ENCODE data around the gene IMPDH1. TPM values are rescaled to one million over a fixed set of nuclear protein-coding genes. Genes with fewer than 3 reads are reported as not detected.

The IMPDH1 gene
- total and polyA plus RNA-seq, 2 donors from 2014 or later: 20.9 to 40.3 TPM

- H3K9ac ChIP-seq (ENCODE audit: low read length in 3 of 3): no peak overlapping the region
- H3K36me3 ChIP-seq (ENCODE audit: control insufficient read depth in 2 of 3, insufficient read depth in 3 of 3, low read length in 3 of 3): no peaks in the 10 kb centered on the region
- FAIRE-seq: no peak
- H3K9me3 ChIP-seq (ENCODE audit: control insufficient read depth in 2 of 3, insufficient read depth in 1 of 3, low read length in 3 of 3): no peaks in the 10 kb centered on the region
- no peak overlapping the region for H3K4me3 ChIP-seq (ENCODE audit: low read length in 3 of 3)
- DNase-seq: no peak
- no peak overlapping the region for H3K27ac ChIP-seq (ENCODE audit: low read depth in 2 of 2, low read length in 2 of 2)
- TF ChIP-seq CTCF (IDR thresholded peaks at IDR 0.05; ENCODE audit: borderline replicate concordance, extremely low read depth, insufficient read depth): no peak
- peaks cover 0 to 8% (median 7%) of the 10 kb centered on the region in 3 donors for H3K4me1 ChIP-seq (ENCODE audit: control insufficient read depth in 2 of 3, insufficient read depth in 2 of 3, low read depth in 1 of 3, low read length in 3 of 3)
- H3K27me3 ChIP-seq (ENCODE audit: control insufficient read depth, insufficient read depth, low read length): no peaks in the 10 kb centered on the region
- intact Hi-C loops (cut with DNase I): no loop called here
These were observed 40.6 kb upstream of the IMPDH1 start for GRCh38 chr7:128450409-128450808.

GRCh38 chr7:128448751-128449302, 39.0 kb upstream of the IMPDH1 start:
- H3K36me3 ChIP-seq (ENCODE audit: control insufficient read depth in 2 of 3, insufficient read depth in 3 of 3, low read length in 3 of 3): no peaks in the 10 kb centered on the region
- H3K9me3 ChIP-seq (ENCODE audit: control insufficient read depth in 2 of 3, insufficient read depth in 1 of 3, low read length in 3 of 3): no peaks in the 10 kb centered on the region
- H3K27me3 ChIP-seq (ENCODE audit: control insufficient read depth, insufficient read depth, low read length): no peaks in the 10 kb centered on the region
- intact Hi-C loops (cut with DNase I): no loop called here
- TF ChIP-seq CTCF (IDR thresholded peaks at IDR 0.05; ENCODE audit: borderline replicate concordance, extremely low read depth, insufficient read depth): no peak
- H3K27ac ChIP-seq (ENCODE audit: low read depth in 2 of 2, low read length in 2 of 2): no peak overlapping the region
- H3K9ac ChIP-seq (ENCODE audit: low read length in 3 of 3): no peak overlapping the region
- H3K4me3 ChIP-seq (ENCODE audit: low read length in 3 of 3): no peak overlapping the region
- no peak for DNase-seq
- H3K4me1 ChIP-seq (ENCODE audit: control insufficient read depth in 2 of 3, insufficient read depth in 2 of 3, low read depth in 1 of 3, low read length in 3 of 3): peaks cover 0 to 4% (median 2%) of the 10 kb centered on the region in 3 donors
- FAIRE-seq: no peak

- DNase-seq: no peak
- no peaks in the 10 kb centered on the region for H3K36me3 ChIP-seq (ENCODE audit: control insufficient read depth in 2 of 3, insufficient read depth in 3 of 3, low read length in 3 of 3)
- intact Hi-C loops (cut with DNase I): no loop called here
- TF ChIP-seq CTCF (IDR thresholded peaks at IDR 0.05; ENCODE audit: borderline replicate concordance, extremely low read depth, insufficient read depth): no peak
- no peak overlapping the region for H3K27ac ChIP-seq (ENCODE audit: low read depth in 2 of 2, low read length in 2 of 2)
- no peaks in the 10 kb centered on the region for H3K27me3 ChIP-seq (ENCODE audit: control insufficient read depth, insufficient read depth, low read length)
- no peaks in the 10 kb centered on the region for H3K9me3 ChIP-seq (ENCODE audit: control insufficient read depth in 2 of 3, insufficient read depth in 1 of 3, low read length in 3 of 3)
- H3K4me1 ChIP-seq (ENCODE audit: control insufficient read depth in 2 of 3, insufficient read depth in 2 of 3, low read depth in 1 of 3, low read length in 3 of 3): no peaks in the 10 kb centered on the region
- no peak overlapping the region for H3K9ac ChIP-seq (ENCODE audit: low read length in 3 of 3)
- FAIRE-seq: no peak
- H3K4me3 ChIP-seq (ENCODE audit: low read length in 3 of 3): no peak overlapping the region
These were observed 38.3 kb upstream of the IMPDH1 start for GRCh38 chr7:128447941-128448564.
